Measurements from ENCODE around the gene UGT1A6. TPM values are rescaled to one million over a fixed set of nuclear protein-coding genes. Genes with fewer than 3 reads are reported as not detected.

Gene UGT1A6
- polyA plus RNA-seq, 2 of the 4 experiments (the other 2 are of a cell fraction), result 2.5 to 3.5 TPM

GRCh38 chr2:233810385-233810784 is 117.7 kb downstream of the UGT1A6 start (continued):
- TF ChIP-seq ZC3H11A (IDR thresholded peaks at IDR 0.05) (no peak), RNF2 (IDR thresholded peaks at IDR 0.05; ENCODE audit: borderline replicate concordance, low read depth) (no peak), KDM5A (IDR thresholded peaks at IDR 0.05) (no peak), USF2 (IDR thresholded peaks at IDR 0.05) (no peak), ELK1 (IDR thresholded peaks at IDR 0.05; ENCODE audit: low read depth, low read length) (no peak), CHD4 (IDR thresholded peaks at IDR 0.05; ENCODE audit: borderline replicate concordance) (no peak), HOXA7 (CRISPR knock-in tag; IDR thresholded peaks at IDR 0.05) (no peak)

GRCh38 chr2:233811087-233811486 is 118.4 kb downstream of the UGT1A6 start:
- FAIRE-seq (no peak), DNase-seq (ENCODE audit: low read depth in 1 of 2, low spot score in 1 of 2) (no peak), ATAC-seq (no peak)
- peaks cover 5% of the 10 kb centered on the region for H3K4me1 ChIP-seq
- 78% methylated on average over 4 of the region's 4 CpGs for WGBS (ENCODE audit: missing lambda C conversion rate)
- H3K27ac ChIP-seq, result peak overlapping the region in 1 of 2 experiments; percentile 47; a peak in 3 of 6 replicates
- POLR2A ChIA-PET, result no interaction called here
- no peaks in the 10 kb centered on the region for H3K9me3 ChIP-seq
- H3K4me3 ChIP-seq, result no peak overlapping the region
- no peak overlapping the region for H3K4me2 ChIP-seq
- CTCF ChIA-PET, result interaction anchor here (0.7 to 0.8 kb wide), 2 partner anchors 100 to 980 kb away, joined by 3 to 4 read pairs; no protein-coding TSS in a partner anchor
- TF ChIP-seq POLR2A (IDR thresholded peaks at IDR 0.05; ENCODE audit: low read length), result no peak
- no peak for TF ChIP-seq CTCF (IDR thresholded peaks at IDR 0.05)
- TF ChIP-seq ZSCAN20 (CRISPR knock-in tag; IDR thresholded peaks at IDR 0.05), result no peak
- no peak for TF ChIP-seq HOXA7 (CRISPR knock-in tag; IDR thresholded peaks at IDR 0.05)
- TF ChIP-seq NR3C1 (IDR thresholded peaks at IDR 0.05), result no peak
- no peak for TF ChIP-seq PHF8 (IDR thresholded peaks at IDR 0.05; ENCODE audit: borderline replicate concordance, low read depth)
- no peak for TF ChIP-seq KDM5A (IDR thresholded peaks at IDR 0.05)
- TF ChIP-seq KDM1A (IDR thresholded peaks at IDR 0.05; ENCODE audit: low read depth), result no peak
- TF ChIP-seq EHF (CRISPR knock-in tag; IDR thresholded peaks at IDR 0.05), result no peak
- no peak for TF ChIP-seq HDAC2 (IDR thresholded peaks at IDR 0.05)
- TF ChIP-seq ZFP36 (IDR thresholded peaks at IDR 0.05; ENCODE audit: borderline replicate concordance, partially characterized antibody), result no peak
- no peak for TF ChIP-seq CEBPB (IDR thresholded peaks at IDR 0.05)
- TF ChIP-seq ZNF302 (CRISPR knock-in tag; IDR thresholded peaks at IDR 0.05), result no peak
- TF ChIP-seq TP53 (CRISPR knock-in tag; IDR thresholded peaks at IDR 0.05), result no peak
- TF ChIP-seq HOXB13 (CRISPR knock-in tag; IDR thresholded peaks at IDR 0.05; ENCODE audit: low read depth), result no peak
- no peak for TF ChIP-seq NPAS2 (CRISPR knock-in tag; IDR thresholded peaks at IDR 0.05; ENCODE audit: borderline replicate concordance)
- no peak for TF ChIP-seq FOXS1 (CRISPR knock-in tag; IDR thresholded peaks at IDR 0.05)
- no peak for TF ChIP-seq ZC3H11A (IDR thresholded peaks at IDR 0.05)
- TF ChIP-seq RFX5 (IDR thresholded peaks at IDR 0.05), result no peak

GRCh38 chr2:233811732-233812131 is 119.0 kb downstream of the UGT1A6 start:
- Histone ChIP-seq H3K9me3 (no peaks in the 10 kb centered on the region), H3K4me3 (no peak overlapping the region), H3K4me2 (no peak overlapping the region), H3K4me1 (peaks cover 11% of the 10 kb centered on the region), H3K27ac (peak overlapping the region in 1 of 2 experiments; percentile 47; a peak in 2 of 6 replicates)
- 88% methylated on average over 8 of the region's 8 CpGs for WGBS (ENCODE audit: missing lambda C conversion rate)
- TF ChIP-seq ZSCAN20 (CRISPR knock-in tag; IDR thresholded peaks at IDR 0.05), result no peak
- TF ChIP-seq MAFK (IDR thresholded peaks at IDR 0.05; ENCODE audit: partially characterized antibody), result no peak
- no peak for TF ChIP-seq ZFP36 (IDR thresholded peaks at IDR 0.05; ENCODE audit: borderline replicate concordance, partially characterized antibody)
- TF ChIP-seq HOXB5 (CRISPR knock-in tag; IDR thresholded peaks at IDR 0.05), result no peak
- no peak for TF ChIP-seq FOSB (CRISPR knock-in tag; IDR thresholded peaks at IDR 0.05)
- no peak for TF ChIP-seq JUNB (IDR thresholded peaks at IDR 0.05)
- no peak for TF ChIP-seq EHMT2 (IDR thresholded peaks at IDR 0.05; ENCODE audit: low read depth)
- TF ChIP-seq CEBPB (IDR thresholded peaks at IDR 0.05), result no peak
- no peak for TF ChIP-seq RNF2 (IDR thresholded peaks at IDR 0.05; ENCODE audit: borderline replicate concordance, low read depth)
- TF ChIP-seq ZNF302 (CRISPR knock-in tag; IDR thresholded peaks at IDR 0.05), result no peak
- TF ChIP-seq EHF (CRISPR knock-in tag; IDR thresholded peaks at IDR 0.05), result no peak
- no peak for TF ChIP-seq CTCF (IDR thresholded peaks at IDR 0.05)
- TF ChIP-seq TFCP2L1 (CRISPR knock-in tag; IDR thresholded peaks at IDR 0.05), result no peak
- TF ChIP-seq SREBF2 (IDR thresholded peaks at IDR 0.05), result no peak
- TF ChIP-seq HES2 (IDR thresholded peaks at IDR 0.05), result no peak
- no peak for TF ChIP-seq EP300 (IDR thresholded peaks at IDR 0.05)
- ChIA-PET CTCF (no interaction called here), POLR2A (no interaction called here)
- FAIRE-seq (no peak), DNase-seq (ENCODE audit: low read depth in 1 of 2, low spot score in 1 of 2) (no peak), ATAC-seq (no peak)

Data from A549 (cell line).